GM19043 (cell line): Measurements from ENCODE around the gene JAK1.
"Not testable (repeated sequence)": the region's sequence is repeated elsewhere in the genome, so short reads cannot be mapped to it uniquely, and the experiment has no call there.

Experiments
- ATAC-seq: cut with Tn5 transposase; IDR thresholded peaks from one replicate; pipeline ENCODE4 v1.9.1; 2021; ENCODE audit warnings: low read depth; ENCODE audit not compliant: unreplicated experiment

The JAK1 gene

GRCh38 chr1:64950284-64950809, 16.0 kb downstream of the JAK1 start:
- ATAC-seq, result no peak

- no peak for ATAC-seq
Observed at GRCh38 chr1:64948905-64949833, 17.2 kb downstream of the JAK1 start.

- ATAC-seq, result no peak
Observed at GRCh38 chr1:64948216-64948615, 18.1 kb downstream of the JAK1 start.

- no peak for ATAC-seq
Observed at GRCh38 chr1:64946916-64947315, 19.4 kb downstream of the JAK1 start.

GRCh38 chr1:64944913-64945312, 21.4 kb downstream of the JAK1 start:
- ATAC-seq, result no peak

GRCh38 chr1:64942675-64943074, 23.7 kb downstream of the JAK1 start:
- ATAC-seq, result no peak

GRCh38 chr1:64942118-64942517, 24.2 kb downstream of the JAK1 start:
- ATAC-seq, result no peak

GRCh38 chr1:64941461-64942117, 24.8 kb downstream of the JAK1 start:
- no peak for ATAC-seq

- ATAC-seq, result no peak
Observed at GRCh38 chr1:64940025-64940424, 26.3 kb downstream of the JAK1 start.

- no peak for ATAC-seq
Observed at GRCh38 chr1:64938991-64939390, 27.4 kb downstream of the JAK1 start.

GRCh38 chr1:64936956-64937355, 29.4 kb downstream of the JAK1 start:
- no peak for ATAC-seq

GRCh38 chr1:64935551-64936155, 30.7 kb downstream of the JAK1 start:
- no peak for ATAC-seq

- no peak for ATAC-seq
Observed at GRCh38 chr1:64934878-64935275, 31.5 kb downstream of the JAK1 start.

GRCh38 chr1:64934115-64934877, 32.1 kb downstream of the JAK1 start:
- ATAC-seq, result no peak

- ATAC-seq, result no peak
Observed at GRCh38 chr1:64933296-64934070, 32.9 kb downstream of the JAK1 start.

GRCh38 chr1:64932962-64933295, 33.4 kb downstream of the JAK1 start:
- no peak for ATAC-seq

- not testable (repeated sequence) for ATAC-seq
Observed at GRCh38 chr1:64930640-64931039, 35.7 kb downstream of the JAK1 start.

GRCh38 chr1:64929221-64929620, 37.1 kb downstream of the JAK1 start:
- ATAC-seq, result no peak

GRCh38 chr1:64928325-64928724, 38.0 kb downstream of the JAK1 start:
- no peak for ATAC-seq

GRCh38 chr1:64925594-64925993, 40.8 kb downstream of the JAK1 start:
- ATAC-seq, result no peak
